Measurements from ENCODE around the gene SEMA7A.
"Not testable (repeated sequence)": the region's sequence is repeated elsewhere in the genome, so short reads cannot be mapped to it uniquely, and the experiment has no call there.

Gene SEMA7A

DNA sequence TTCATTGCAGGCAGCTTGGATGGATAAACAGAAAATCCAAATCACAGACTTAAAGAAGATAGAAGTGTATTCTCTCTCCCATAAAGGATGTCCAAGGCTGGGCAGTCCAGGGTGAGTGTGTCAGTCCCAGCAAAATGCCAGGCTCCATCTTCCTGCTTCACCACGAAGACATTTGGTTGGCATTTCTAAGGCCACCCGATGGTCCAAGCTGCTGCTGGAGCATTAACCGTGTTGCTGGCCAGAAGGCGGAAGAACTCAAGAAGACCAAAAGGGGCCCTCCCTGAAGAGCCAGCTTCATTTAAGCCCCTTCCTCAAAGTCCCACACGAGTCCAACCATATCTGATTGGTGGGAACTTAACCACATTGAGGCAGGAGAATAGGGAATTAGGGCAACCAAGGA is 63.3 kb downstream of the SEMA7A start:
- FAIRE-seq (no peak), DNase-seq (ENCODE audit: insufficient read length) (no peak)
- TF ChIP-seq POLR2A (IDR thresholded peaks at IDR 0.05; ENCODE audit: low read depth, low read length) (no peak), POLR2AphosphoS5 (IDR thresholded peaks at IDR 0.05; ENCODE audit: low read depth, low read length) (no peak), TAF1 (IDR thresholded peaks at IDR 0.05; ENCODE audit: borderline replicate concordance, low read depth, low read length) (no peak)

GRCh38 chr15:74369756-74370155 is 64.0 kb downstream of the SEMA7A start:
- no peak for FAIRE-seq
- no peak for TF ChIP-seq POLR2A (IDR thresholded peaks at IDR 0.05; ENCODE audit: low read depth, low read length)
- TF ChIP-seq POLR2AphosphoS5 (IDR thresholded peaks at IDR 0.05; ENCODE audit: low read depth, low read length), result no peak
- no peak for DNase-seq (ENCODE audit: insufficient read length)

DNA sequence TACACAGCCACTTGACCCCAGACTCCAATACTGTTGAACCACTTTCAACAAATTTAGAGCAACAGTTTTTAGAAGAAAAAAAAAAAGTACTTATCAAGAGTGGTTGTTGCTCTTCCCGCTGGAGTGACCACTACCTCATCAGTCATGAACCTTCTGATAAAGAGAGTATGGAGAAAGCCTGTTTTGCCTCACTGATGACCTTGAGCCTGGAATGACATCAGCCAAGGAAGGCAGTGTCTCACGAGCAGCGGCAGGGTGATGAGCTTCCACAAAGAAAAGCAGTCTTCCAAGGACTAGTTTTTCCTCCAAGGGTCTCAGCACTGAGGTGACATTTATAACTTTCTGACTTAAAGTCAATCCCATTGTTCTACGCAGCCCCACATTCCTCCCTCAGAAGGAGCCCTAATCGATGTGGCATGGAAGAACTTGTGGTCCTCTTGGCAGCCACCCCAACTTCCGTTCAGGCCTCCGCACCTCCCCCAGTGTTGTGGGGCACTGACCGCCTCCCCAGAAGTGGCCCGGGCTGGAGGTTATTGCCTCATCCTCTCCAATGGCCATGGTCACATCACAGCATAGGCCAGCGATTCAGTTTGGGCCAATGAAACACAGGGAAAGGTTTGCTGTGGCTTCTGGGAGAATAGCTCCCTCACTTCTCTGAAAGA is 64.5 kb downstream of the SEMA7A start:
- TF ChIP-seq POLR2AphosphoS5 (IDR thresholded peaks at IDR 0.05; ENCODE audit: low read depth, low read length) (no peak), POLR2A (IDR thresholded peaks at IDR 0.05; ENCODE audit: low read depth, low read length) (no peak), TAF1 (IDR thresholded peaks at IDR 0.05; ENCODE audit: borderline replicate concordance, low read depth, low read length) (no peak)
- FAIRE-seq, result no peak

GRCh38 chr15:74368121-74368520 is 65.6 kb downstream of the SEMA7A start:
- DNase-seq (ENCODE audit: insufficient read length) (no peak), FAIRE-seq (no peak)
- TF ChIP-seq POLR2AphosphoS5 (IDR thresholded peaks at IDR 0.05; ENCODE audit: low read depth, low read length), result no peak
- no peak for TF ChIP-seq POLR2A (IDR thresholded peaks at IDR 0.05; ENCODE audit: low read depth, low read length)
- TF ChIP-seq TAF1 (IDR thresholded peaks at IDR 0.05; ENCODE audit: borderline replicate concordance, low read depth, low read length), result no peak

More for the DNA sequence above, 64.5 kb downstream of the SEMA7A start:
- no peak for DNase-seq (ENCODE audit: insufficient read length)

DNA sequence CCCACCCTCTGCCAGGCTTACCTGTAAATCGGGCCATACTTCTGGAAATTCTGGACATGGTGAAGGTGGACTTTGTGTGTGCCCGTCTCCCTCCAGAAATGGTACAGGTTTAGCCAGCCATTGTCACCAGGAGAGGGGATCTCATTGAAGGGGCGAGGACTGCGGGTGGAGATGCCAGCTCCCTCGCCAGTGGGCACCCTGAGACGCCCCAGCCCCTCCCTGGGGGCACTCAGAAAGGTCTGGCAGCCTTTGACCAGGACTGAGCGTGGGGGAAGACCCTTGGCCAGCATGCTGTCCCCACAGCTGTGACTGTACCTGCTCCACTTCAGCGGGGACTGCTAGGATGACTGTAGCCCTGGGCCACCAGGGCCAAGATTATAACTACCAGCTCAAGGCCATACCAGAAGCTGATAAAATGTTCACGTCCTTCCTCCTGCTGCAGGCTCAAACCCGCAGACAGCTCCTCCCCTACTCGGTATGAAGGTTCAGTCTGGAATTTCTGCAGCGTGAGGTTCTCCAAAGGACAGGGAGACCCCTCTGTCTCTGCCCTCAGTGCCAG is 66.4 kb downstream of the SEMA7A start, which contains the start of gene CYP11A1:
TSS of gene CYP11A1 (minus strand) at position 351 of the 559 bp plus-strand sequence. CDS start at position 290, 61 bp downstream.
- no peak for FAIRE-seq
- no peak for DNase-seq (ENCODE audit: insufficient read length)
- TF ChIP-seq POLR2A (IDR thresholded peaks at IDR 0.05; ENCODE audit: low read depth, low read length) (no peak), TAF1 (IDR thresholded peaks at IDR 0.05; ENCODE audit: borderline replicate concordance, low read depth, low read length) (no peak), POLR2AphosphoS5 (IDR thresholded peaks at IDR 0.05; ENCODE audit: low read depth, low read length) (no peak)

DNA sequence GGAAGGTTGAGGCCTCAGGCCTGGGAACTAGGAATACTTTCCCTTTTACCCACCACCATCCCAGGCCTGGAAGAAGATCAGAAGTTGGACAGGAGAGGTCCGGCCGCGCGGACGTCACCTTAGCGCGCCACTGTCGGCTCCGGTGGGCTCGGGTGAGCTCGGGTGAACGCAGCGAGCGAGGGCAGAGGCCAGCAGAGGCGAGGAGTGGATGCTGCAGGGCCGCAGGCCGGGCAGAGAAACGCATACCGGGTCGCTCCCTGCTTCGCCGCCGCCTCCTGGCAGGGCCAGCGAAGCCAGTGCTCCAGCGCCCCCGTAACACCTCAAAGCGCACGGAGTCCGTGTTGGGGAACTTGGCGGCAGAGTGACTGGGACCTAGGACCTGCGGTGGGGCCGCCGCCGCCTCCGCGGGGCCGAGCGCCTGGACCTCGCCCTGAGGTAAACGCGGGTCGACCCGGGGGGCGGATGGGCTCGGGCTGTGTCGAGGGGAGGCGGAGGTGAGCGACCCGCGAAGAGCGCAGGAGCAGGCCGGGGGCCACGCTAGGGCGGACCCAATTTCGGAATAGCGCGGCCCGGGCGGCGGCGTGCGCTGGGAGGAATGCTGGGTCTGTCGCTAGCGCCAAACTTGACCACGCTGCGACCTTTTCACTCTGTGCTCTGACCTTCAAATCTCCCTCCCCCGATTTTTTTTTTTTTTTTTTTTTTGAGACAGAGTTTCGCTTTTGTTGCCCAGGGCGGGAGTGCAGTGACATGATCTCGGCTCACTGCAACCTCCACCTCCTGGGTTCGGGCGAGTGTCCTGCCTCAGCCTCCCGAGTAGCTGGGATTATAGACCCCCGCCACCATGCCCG is 67.9 kb downstream of the SEMA7A start:
- TF ChIP-seq POLR2AphosphoS5 (IDR thresholded peaks at IDR 0.05; ENCODE audit: low read depth, low read length) (no peak), TAF1 (IDR thresholded peaks at IDR 0.05; ENCODE audit: borderline replicate concordance, low read depth, low read length) (no peak), POLR2A (IDR thresholded peaks at IDR 0.05; ENCODE audit: low read depth, low read length) (no peak)
- FAIRE-seq (no peak), DNase-seq (ENCODE audit: insufficient read length) (no peak)

DNA sequence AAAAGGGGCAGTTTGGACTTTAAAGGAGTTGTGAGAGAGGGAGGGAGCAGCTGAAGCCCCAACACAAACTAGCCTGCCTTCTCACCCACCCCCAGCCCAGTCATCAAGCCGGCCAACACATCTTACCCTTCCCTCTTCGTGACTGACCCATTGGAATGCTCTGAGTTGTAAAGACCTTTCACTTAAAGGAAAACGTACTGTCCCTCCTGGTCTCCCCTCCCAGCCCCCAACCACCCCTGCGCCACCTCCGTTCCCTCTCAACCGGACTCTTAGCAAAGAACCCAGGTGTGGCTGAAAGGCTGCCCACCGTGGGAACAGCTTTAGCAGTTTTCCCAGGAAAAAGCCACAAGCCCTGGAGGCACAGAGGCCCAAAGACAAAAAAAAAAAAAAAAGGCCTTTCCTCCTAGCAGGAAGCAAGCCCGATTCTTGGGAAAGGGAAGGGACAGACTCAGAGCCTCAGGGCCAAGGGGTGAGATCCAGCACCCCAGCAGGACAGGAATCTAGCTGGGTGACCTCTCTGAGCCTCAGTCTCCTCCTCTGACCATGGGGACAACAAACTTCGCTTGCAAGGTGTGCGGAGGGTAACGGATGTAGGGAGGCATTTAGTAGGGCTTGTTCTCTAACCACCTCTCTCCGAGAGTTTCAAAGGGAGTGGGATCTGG is 68.7 kb downstream of the SEMA7A start:
- TF ChIP-seq TAF1 (IDR thresholded peaks at IDR 0.05; ENCODE audit: borderline replicate concordance, low read depth, low read length), result no peak
- FAIRE-seq (no peak), DNase-seq (ENCODE audit: insufficient read length) (no peak)

DNA sequence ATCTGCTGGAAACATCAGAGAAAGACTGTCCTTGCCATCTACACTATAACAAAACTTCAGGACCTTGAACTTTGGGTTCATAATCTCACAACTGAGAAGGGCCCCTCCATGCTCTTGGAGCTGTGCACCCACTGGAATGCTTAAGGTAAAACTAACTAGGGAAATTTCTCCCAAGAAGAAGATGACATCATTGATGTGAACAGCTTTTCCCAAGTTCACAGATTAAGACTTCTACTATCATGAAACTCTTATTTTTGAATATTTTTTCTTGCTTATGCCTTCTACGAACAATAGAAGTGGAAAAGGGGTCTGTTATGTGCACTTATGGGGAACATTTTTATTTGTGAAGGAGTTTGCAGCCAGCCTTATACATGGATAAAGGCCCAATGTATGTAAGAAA is 71.3 kb downstream of the SEMA7A start:
- DNase-seq (ENCODE audit: insufficient read length) (no peak), FAIRE-seq (no peak)
- TF ChIP-seq TAF1 (IDR thresholded peaks at IDR 0.05; ENCODE audit: borderline replicate concordance, low read depth, low read length) (no peak), POLR2A (IDR thresholded peaks at IDR 0.05; ENCODE audit: low read depth, low read length) (no peak), POLR2AphosphoS5 (IDR thresholded peaks at IDR 0.05; ENCODE audit: low read depth, low read length) (no peak)

- DNase-seq (ENCODE audit: insufficient read length); FAIRE-seq: not testable (repeated sequence)
These were observed 72.9 kb downstream of the SEMA7A start for GRCh38 chr15:74360855-74361254.

- FAIRE-seq; DNase-seq (ENCODE audit: insufficient read length): not testable (repeated sequence)
These were observed 74.4 kb downstream of the SEMA7A start for GRCh38 chr15:74359376-74359775.

Measured in GM12892 (cell line).